HG03442 (cell line): ENCODE measurements around the gene DPY19L3.
A peak's percentile ranks its signal among the peaks of the same experiment; 100 is the strongest.
"Not testable (repeated sequence)": the region's sequence is repeated elsewhere in the genome, so short reads cannot be mapped to it uniquely, and the experiment has no call there.

Experiments
- ATAC-seq: cut with Tn5 transposase; IDR thresholded peaks from one replicate; pipeline ENCODE4 v1.9.1; 2021; ENCODE audit warnings: mild to moderate bottlenecking, moderate library complexity; ENCODE audit not compliant: unreplicated experiment

DPY19L3 gene

DNA sequence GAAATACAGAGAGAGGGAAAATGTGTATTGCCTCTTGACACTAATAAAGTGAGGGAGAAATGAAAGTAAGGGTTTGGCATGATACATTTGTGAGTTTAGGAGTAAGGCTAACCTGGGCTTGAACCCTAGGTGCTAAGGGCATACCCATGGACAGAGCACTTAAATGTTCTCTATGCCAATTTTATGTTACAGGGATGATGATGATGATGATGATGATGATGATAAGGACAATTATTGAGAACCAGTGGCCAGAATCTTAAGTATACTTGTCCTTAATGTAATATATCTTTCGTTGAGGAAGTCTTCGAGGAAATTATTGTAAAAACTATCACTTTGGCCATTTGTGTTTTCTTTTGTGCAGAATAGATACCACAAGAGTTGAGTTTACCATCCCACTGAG, 33.2 kb downstream of the DPY19L3 start:
- no peak for ATAC-seq

DNA sequence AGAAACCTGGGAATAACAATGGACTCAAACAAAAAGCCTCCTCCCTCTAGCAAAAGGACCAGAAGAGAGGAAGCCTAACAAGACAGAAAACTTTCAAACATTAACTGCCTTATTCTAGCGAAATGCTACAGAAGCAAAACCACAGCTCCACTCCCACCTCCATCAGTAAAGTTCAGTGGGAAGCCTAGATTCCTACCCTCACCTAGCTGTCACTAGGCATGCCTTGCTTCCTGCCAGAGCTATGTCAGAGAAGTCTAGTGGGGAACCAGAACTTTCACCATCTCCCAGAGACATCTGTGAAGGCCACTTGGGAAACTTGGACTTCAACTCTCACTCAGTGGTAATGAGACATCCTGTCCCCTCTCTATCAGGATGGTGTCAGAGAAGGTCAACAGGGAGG, 37.1 kb downstream of the DPY19L3 start:
- ATAC-seq, result no peak

DNA sequence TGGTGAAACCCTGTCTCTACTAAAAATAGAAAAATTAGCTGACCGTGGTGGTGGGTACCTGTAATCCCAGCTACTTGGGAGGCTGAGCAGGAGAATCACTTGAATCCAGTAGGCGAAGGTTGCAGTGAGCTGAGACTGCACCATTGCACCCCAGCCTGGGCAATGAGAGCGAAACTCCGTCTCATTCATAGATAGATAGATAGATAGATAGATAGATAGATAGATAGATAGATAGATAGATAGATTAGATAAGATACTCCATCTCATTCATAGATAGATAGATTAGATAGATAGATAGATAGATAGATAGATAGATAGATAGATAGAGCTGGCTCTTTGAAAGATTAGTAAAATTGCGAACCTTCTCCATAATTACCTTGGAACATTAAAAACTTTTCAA, 42.0 kb downstream of the DPY19L3 start:
- ATAC-seq, result not testable (repeated sequence)

DNA sequence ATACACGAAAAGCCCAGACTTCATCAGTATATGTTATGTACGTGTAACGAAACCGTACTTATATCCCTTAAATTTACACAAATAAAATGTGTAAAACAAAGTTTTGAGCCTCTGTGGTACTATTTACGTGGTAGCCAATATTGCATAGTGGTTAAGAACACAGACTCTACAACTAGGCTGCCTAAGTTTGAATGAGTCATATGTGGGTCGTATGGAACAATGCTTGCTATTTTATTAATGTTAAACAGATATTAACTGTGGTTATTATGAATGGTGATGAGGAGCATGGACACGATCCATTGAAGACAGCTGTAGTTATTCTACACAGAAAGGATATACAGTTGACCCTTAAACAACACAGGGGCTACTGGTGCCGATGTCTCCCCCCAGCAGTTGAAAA, 42.5 kb downstream of the DPY19L3 start:
- no peak for ATAC-seq

DNA sequence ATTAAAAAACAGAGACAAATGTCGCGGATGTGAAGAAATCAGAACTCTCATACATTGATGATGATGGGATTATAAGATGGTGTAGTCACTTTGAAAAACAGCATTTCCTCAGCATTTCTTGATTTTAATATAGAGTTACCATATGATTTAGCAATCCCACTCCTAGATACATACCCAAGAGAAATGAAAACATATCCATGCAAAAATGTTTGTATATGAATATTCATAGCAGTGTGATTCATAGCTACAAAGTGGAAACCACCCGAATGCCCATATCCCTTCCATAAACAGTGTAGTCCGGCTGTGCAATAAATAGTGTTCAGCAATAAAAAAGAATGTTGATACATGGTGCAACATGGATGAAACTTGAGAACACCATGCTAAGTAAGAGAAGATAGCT, 44.6 kb downstream of the DPY19L3 start:
- no peak for ATAC-seq

DNA sequence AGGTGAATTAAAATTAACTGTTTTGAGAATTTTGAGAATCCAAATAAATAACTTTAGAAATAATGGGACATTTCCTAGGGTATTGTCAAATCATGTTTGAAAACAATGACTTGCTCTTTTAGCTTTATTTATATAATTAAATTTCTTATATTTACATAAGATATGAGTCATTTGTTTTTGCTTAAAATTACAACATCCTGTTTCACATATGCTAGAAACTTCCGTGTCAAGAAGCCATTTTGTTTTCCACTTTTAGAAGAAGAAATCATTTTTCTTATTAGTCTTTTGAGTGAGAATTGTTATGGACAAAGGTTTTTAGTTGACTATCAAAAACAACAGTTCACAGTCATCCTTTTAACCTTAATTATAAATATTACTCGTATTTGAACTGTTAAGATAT, 48.2 kb downstream of the DPY19L3 start:
- no peak for ATAC-seq

DNA sequence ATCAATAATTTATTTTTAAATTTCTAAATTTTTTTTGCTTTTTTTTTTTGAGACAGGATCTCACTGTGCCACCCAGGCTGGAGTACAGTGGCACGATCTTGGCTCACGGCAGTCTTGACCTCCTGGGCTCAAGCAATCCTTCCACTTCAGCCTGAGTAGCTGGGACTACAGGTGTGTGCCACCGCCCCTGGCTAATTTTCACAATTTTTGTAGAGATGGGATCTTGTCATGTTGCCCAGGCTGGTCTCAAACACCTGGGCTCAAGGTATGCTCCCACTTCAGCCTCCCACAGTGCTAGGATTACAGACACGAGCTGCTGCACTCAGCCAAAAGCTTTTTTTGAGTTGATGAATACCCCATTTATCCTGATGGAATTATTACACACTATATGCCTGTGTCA, 50.8 kb downstream of the DPY19L3 start:
- no peak for ATAC-seq

DNA sequence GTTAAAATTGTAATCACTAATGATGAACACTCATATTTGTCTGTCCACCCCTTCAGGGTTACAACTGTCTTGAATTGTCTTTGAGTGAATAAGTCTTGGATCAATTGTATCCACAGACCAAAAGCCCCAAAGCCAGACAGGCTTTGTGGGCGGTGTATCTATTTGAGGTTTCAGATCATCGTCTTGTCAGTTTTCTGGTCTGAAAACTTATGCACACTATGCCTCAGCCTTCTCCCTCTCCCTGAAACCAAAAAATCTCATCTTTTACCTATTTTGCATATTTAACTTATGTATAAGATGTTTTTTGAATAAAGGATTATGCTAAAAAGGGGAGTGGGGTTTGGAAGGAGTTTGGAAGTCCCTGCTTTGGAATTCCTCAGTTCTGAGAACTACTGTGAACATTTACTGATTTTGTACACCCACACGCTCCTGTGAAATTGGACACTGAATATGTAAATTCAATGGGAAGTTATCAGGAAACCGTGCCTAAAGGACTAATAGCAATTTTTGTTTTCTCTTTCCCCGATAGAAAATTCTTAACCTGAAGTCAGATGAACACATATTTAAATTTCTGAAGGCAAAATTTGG, 52.1 kb downstream of the DPY19L3 start:
- ATAC-seq, result no peak

DNA sequence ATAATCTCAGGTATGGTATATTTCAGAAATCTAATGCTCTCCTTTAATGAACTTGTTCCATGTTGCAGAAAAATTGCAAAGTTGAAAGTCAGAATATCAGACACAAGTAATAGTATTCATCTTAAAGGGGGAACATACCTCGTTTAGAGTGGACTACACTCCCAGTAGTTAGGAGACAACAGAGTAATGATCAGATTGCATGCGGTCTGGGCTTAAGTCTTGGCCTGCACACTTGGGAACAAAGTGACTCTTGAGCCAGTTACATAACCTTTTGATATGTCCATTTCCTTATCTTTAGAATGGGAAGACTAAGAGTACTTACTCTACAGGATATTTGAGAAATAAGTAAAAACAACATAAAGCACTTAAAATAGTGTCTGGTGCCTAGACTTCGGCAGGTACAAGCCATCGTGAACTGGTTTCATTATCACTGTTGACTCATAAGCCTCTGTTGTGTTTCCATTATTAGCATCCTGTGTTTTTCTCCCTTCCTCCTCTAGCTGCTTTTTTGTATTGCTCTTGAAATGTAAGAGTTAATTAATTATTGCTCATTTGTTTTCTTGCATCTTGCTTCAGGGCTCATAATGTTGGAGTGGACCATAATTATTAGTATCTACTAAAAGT, 53.0 kb downstream of the DPY19L3 start:
- peak; percentile 85 for ATAC-seq

DNA sequence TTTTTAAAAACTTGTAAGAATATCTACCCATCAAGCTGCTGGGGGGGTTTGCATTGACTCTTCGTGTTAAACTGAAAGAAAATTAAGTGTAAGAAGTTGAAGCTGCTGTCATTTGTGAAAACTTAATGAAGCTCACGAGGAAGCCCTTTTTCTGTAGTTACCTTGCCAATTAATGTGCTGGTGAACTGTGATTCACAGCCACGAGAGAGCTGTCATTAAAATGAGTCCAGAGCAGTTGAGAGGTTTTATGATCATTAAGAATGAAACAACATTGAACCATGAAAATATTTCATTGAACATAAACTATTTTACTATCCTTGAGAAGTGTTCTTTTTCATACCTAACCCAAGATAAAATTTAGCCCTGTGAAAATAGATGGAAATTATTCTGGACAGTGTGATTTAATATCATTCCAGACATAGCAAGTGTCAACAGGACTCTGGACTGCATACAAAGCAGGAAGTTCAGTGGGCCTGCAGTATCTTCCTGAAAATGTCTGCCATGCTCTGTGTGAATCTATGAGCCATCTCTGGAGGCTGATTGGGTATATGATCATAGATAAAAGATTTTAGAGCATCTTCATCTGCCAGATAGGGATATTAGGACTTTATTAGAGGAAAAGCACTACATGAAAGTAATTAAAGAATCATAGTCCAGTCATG, 53.8 kb downstream of the DPY19L3 start:
- ATAC-seq, result no peak

DNA sequence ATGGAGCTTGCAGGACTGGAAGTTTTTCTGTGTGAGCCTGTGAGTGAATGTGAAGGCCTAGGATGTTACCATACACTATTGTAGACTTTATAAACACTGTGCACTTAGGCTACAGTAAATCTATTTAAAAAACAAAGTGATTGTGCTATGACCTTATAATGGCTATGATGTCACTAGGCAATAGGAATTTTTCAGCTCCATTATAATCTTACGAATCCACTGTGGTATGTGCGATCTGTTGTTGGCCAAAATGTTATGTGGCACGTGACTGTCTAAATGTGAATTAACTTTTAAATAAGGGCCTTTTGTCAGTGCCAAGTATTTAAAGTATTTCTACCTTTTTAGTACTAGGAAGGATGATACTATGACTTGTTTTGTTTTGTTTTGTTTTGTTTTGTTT, 54.9 kb downstream of the DPY19L3 start:
- ATAC-seq, result no peak

DNA sequence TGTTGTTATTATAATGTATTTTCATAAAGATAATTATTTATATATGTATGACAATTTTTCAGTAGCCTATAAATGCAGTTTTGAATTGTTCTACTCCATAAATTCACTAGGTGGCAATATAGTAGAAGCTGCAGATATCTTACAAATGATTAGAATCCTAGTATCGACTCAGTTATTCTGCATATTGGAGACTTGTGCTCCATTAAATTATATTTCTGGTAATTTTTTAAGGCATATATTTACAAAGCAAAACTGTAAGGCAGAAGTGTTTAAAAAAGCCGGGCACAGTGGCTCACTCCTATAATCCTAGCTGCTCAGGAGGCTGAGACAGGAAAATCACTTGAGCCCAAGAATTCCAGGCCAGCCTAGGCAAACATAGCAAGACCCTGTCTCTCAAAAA, 58.7 kb downstream of the DPY19L3 start:
- no peak for ATAC-seq

DNA sequence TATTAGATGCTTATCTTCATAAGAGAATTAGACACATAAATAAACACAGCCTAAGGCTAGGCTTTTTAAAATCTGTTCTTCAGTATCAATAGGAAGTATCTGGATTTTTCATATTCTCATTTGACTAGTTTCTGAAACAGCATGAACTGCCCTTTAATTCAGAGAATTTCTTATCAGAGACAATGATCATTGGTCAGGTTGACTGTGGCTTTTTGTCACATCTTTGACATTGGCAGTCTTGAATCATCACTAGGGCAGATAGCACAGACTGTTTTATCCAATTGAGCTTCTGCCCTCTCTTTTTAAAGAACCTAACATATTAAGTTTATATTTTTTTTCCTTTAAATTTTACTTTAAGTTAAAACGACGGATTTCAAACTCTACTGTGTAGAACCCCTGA, 59.6 kb downstream of the DPY19L3 start:
- no peak for ATAC-seq

DNA sequence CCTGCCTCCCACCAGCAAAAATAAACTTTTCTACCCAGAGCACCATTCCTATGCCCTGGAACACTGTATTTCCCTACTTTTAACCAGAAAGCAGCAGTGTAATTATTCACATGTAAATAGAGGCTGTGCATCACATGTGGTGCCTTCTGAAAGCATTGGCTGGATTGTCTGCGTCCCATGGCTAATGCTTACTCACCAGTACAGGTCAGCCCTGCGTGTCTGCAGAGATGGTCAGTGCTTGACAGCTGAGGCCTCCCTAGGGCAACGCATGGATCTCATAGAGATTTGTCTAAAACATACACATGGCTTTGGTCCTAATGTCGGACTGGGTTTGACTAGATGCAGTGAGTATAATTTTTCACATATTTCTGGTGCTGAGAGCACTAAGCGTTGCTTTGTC, 64.2 kb downstream of the DPY19L3 start:
- no peak for ATAC-seq

DNA sequence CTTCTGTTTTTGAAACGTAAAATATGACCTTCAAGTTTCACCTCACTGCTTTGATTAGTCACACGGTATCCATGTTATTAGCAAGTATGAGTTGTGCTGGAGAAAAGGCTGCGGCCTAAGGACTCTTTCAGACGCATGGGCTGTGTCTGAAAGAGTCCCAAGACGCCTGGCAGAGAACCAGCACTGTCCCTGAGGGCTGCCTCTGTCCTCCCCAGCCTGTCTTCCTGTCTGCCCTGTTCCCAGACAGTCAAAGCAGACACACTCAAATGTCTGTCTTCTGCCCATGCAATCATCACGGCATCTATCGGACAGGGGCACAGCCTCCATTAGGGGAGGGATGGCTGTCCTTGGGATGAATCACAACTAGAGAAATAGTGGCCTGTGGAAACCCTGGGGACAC, 65.5 kb downstream of the DPY19L3 start:
- no peak for ATAC-seq

DNA sequence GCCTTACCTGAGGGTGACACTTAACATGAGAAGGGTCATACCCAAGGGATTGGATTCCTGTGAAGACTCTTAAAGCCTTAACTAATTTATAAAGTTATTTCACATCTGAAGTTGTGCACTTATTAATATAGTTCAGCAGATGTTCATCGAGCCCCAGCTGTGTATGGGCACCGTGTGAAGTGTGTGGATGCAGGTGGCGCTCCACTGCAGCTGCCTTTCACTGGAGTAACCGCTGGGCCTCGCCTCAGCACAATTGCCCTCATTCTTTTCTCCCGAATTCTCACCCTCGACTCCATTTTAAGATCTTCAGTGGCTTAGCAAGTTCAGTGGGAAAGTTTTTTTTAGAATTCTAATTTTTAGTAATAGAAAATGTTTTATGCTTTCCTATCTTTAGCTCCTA, 66.2 kb downstream of the DPY19L3 start:
- no peak for ATAC-seq

DNA sequence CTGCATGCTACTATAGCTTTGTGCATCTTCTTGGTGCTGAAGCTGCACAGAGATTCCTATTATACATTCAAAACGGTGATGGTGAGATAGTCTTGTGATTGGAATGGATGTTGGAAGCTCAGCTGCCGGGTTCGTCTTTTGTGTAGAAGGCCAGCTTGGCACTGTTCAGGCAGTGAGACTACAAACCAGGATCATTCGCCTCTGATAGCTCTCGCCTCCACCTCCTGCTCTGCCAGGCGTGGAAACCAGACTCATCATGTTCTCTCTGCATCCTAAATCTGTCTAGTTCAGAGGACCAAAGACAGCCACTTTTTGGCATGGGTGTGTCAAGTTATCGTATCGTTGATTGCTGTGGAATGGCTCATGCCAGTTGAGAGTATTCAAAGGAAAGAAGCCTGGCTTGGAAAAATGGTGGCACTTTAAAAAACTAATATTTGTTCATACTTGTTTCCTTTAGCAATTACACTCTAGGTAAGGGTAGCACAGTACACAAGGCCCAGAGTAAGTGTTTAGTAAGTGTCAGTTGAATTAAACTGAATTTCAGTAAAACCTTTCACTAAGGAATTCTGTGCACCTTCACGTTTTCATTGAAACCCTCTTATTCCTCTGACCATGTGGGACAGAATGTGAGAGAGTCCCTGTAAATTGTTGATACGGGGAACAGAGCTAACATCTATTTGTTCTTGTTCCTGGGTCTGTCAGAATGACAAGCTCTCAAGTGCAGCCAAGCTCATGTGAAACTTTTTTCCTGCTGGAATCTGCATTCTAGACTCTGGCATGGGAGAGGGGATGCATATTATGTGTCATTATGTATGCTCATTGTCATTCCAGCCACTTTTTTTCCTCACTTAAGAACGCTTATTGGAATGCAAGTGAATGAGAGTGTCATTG, 69.8 kb downstream of the DPY19L3 start:
- ATAC-seq, result no peak

DNA sequence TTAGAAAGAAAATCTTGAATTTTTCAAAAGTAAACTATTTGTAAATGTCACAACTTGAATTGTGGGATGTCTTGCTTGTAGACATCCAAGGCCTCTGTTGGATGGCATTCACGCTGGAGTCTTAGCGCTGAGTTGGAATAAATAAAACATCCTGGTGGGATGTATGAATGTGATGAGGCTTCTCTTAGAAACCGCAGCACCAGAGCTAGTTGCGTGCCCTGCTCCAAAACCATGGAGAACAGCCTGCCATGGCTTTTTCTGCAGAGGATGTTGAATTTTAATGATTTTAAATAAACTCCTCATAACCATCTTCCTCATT, 70.4 kb downstream of the DPY19L3 start:
- no peak for ATAC-seq

DNA sequence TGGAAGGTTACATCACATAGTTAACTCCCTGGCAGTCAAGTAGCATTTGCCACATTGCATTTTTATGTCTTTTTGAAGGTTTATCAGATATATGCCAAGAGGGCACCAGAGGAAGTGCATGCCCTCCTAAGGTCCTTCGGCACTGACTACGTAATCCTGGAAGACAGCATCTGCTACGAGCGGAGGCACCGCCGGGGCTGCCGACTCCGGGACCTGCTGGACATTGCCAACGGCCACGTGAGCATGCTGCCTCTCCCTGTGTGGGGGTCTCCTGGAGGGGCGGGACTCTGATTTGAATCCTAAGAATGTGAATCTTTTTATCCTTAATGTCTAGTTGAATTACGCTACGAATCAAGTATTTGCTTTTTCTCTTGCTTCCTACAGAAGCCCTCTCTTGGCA, 74.8 kb downstream of the DPY19L3 start:
- no peak for ATAC-seq

DNA sequence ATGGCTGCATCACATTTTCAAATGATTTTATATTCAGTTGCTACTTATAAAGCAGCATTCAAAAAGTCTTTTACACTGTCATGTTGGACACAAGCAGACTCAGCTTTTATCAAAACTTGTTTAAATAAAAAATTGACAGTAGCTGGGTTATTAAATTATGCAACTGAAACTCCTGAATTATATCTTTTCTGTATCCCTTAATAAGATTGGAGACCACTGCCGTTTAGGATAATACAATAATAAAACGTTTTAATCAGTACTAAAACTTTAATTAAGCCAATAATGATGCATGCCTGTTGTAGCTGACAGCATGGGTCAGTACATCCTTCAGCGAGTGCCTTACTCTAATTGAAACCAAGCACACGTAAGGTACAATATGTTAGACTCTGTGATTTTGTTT, 78.0 kb downstream of the DPY19L3 start:
- no peak for ATAC-seq

DNA sequence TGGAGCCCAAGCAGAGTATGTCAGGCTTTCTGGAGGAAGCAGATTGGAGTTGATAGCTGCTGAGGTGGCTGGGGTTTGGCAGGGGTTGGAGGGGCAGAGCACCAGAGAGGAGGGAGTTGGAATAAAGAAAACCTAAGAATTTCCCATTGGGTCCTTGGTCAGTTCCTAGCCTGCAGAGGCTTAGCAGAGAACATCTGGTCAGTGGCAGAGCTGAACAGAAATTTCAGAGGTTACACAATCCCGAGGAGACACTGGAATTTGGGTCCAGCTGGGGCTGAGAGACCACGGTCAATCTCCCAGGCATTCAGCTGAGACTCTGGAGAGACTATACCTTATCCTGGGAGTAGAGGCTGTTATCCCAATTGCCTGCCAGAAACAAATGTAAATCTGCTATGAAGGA, 84.4 kb downstream of the DPY19L3 start:
- no peak for ATAC-seq

DNA sequence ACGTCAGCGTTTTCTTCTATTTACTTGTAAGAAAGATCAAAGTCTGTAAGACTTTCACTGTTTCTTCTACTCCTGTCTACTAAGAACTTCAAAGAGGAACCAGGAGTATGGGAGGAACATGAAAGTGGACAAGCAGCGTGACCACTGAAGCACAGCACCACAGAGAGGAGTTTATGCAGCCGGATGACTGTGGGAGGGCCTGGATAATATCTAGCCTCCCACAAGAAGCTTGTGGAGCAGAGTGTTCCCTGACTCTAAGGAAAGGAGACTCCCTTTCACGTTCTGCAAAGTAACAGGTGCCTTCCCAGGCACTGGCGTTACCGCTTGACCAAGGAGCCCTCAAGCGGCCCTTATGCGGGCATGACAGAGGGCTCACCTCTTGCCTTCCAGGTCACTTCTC, 91.8 kb downstream of the DPY19L3 start:
- ATAC-seq, result no peak
